PC-3 (cell line): ENCODE data around the gene LBR. TPM values are rescaled to one million over a fixed set of nuclear protein-coding genes. Genes with fewer than 3 reads are reported as not detected.
A peak's percentile ranks its signal among the peaks of the same experiment; 100 is the strongest.

Source experiments
- ATAC-seq: fragments of 200-7000 bp; cut with Tn5 transposase; 2 replicates; pipeline ENCODE4 v1.9.1; 2020; ENCODE audit warnings: mild to moderate bottlenecking, moderate library complexity
- BruUV-seq: library from RNA; stranded (reverse); fragments of 400-500 nt; replicated peaks from 2 replicates; lab custom pipeline; 2021; lab: Mats Ljungman, UMichigan
- CTCF ChIA-PET: fragments of 300-600 bp; sonication (Branson Sonifier 250); formaldehyde crosslinking; loops from one replicate; lab custom pipeline; 2022; ENCODE audit warnings: antibody characterized with exemption; lab: Charles Lee
- POLR2A ChIA-PET: fragments of 300-600 bp; sonication (Branson Sonifier 250); formaldehyde crosslinking; loops from one replicate; lab custom pipeline; 2022; ENCODE audit warnings: antibody characterized with exemption; ENCODE audit not compliant: unreplicated experiment; lab: Charles Lee
- DNase-seq: peaks from one replicate; pipeline ENCODE4 v3.0.0-alpha.2; 2015
- H2AFZ ChIP-seq: fragments of 300-600 bp; sonication (generic); 2 replicates; pipeline ENCODE4 v1.6.0; 2016; ENCODE audit warnings: antibody characterized with exemption, low read length
- H3F3A ChIP-seq: fragments of 300-600 bp; sonication (generic); one replicate; pipeline ENCODE4 v1.6.0; 2017; ENCODE audit warnings: antibody characterized with exemption, low read length, control low read depth, mild to moderate bottlenecking; ENCODE audit not compliant: unreplicated experiment
- H3K27ac ChIP-seq: fragments of 300-600 bp; sonication (generic); 2 replicates; pipeline ENCODE4 v1.5.1; 2016; ENCODE audit warnings: mild to moderate bottlenecking, low read length
- H3K27me3 ChIP-seq: fragments of 300-600 bp; sonication (generic); 2 replicates; pipeline ENCODE4 v1.6.1; 2016; ENCODE audit warnings: low read length, mixed read lengths
- H3K36me3 ChIP-seq: fragments of 300-600 bp; sonication (generic); 2 replicates; pipeline ENCODE4 v1.6.1; 2016; ENCODE audit warnings: low read depth, mixed run types, low read length, mixed read lengths
- H3K4me1 ChIP-seq: fragments of 300-600 bp; sonication (generic); 2 replicates; pipeline ENCODE4 v1.5.1; 2016; ENCODE audit warnings: low read length; ENCODE audit not compliant: insufficient read depth
- H3K4me2 ChIP-seq: fragments of 300-600 bp; sonication (generic); 2 replicates; pipeline ENCODE4 v1.6.0; 2016; ENCODE audit warnings: low read length
- H3K4me3 ChIP-seq: fragments of 300-600 bp; sonication (generic); 2 replicates; pipeline ENCODE4 v1.5.1; 2016; ENCODE audit warnings: mild to moderate bottlenecking, low read length, mixed read lengths
- H3K79me2 ChIP-seq: fragments of 300-600 bp; sonication (generic); 2 replicates; pipeline ENCODE4 v1.6.1; 2017; ENCODE audit warnings: low read length, mixed read lengths
- H3K9ac ChIP-seq: fragments of 300-600 bp; sonication (generic); 2 replicates; pipeline ENCODE4 v1.6.0; 2016; ENCODE audit warnings: mild to moderate bottlenecking, low read length
- H3K9me2 ChIP-seq: fragments of 300-600 bp; sonication (generic); replicated peaks from 2 replicates; pipeline ENCODE4 v1.6.1; 2016; ENCODE audit warnings: mixed run types, low read length, mixed read lengths
- H3K9me3 ChIP-seq: fragments of 300-600 bp; sonication (generic); 2 replicates; pipeline ENCODE4 v1.6.1; 2016; ENCODE audit warnings: low read length, mixed read lengths
- H4K20me1 ChIP-seq: fragments of 300-600 bp; sonication (generic); 2 replicates; pipeline ENCODE4 v1.6.1; 2016; ENCODE audit warnings: low read length, mixed read lengths
- EZH2 ChIP-seq: fragments of 300-600 bp; sonication (generic); IDR thresholded peaks from one replicate; pipeline ENCODE4 v1.6.1; 2017; ENCODE audit warnings: antibody characterized with exemption, mild to moderate bottlenecking, low read length; ENCODE audit not compliant: unreplicated experiment
- EZH2phosphoT487 ChIP-seq: fragments of 300-600 bp; sonication (generic); IDR thresholded peaks from 2 replicates; pipeline ENCODE4 v1.6.1; 2018; ENCODE audit warnings: mild to moderate bottlenecking, antibody characterized with exemption, low read length, borderline replicate concordance
- intact Hi-C: fragments of 100-400 bp; cut with micrococcal nuclease; formaldehyde crosslinking; loops from 2 replicates; pipeline ENCODE4 v1.9.0; 2023
- total RNA-seq: library from RNA; depleted of rRNA; stranded (reverse); fragments of >200 nt; gene quantifications from 2 replicates; pipeline ENCODE4 v1.2.3, GENCODE V29; 2014
- TF ChIP-seq, protein P1 (sequence below): fragments of 300-600 bp; sonication (generic); conservative IDR thresholded peaks from 2 replicates; pipeline ENCODE4 v1.5.1; 2017; ENCODE audit warnings: antibody characterized with exemption, low read depth, mild to moderate bottlenecking, low read length

The LBR gene
- total RNA-seq, 1 experiment from 2014 or later = 35.1 TPM

DNA sequence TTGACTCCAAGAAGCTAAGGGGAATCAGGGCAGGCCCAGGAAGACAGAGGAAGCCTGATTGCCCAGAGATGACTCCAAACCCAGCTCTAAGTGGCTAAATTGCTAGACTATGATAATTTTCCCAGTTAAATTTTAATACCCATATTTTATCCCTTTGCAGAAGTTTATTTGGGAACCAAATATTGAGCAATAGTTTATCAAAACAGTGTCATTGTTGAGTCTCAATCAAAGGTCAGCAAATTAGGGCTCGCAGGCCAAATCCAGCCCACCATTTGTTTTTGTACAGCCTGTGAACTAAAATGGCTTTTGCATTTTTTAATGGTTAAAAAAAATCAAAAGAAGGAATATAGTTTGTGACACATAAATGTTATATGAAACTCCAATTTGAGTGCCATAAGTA lies 47.1 kb downstream of the LBR start:
- no peak overlapping the region for H2AFZ ChIP-seq
- H3K9me3 ChIP-seq = no peaks in the 10 kb centered on the region
- no peaks in the 10 kb centered on the region for H3K27me3 ChIP-seq
- H3K79me2 ChIP-seq = no peaks in the 10 kb centered on the region
- ATAC-seq (no peak), DNase-seq (no peak)
- no peaks in the 10 kb centered on the region for H3K36me3 ChIP-seq
- BruUV-seq = no TSS peak
- H4K20me1 ChIP-seq = no peaks in the 10 kb centered on the region
- no peak overlapping the region for H3K4me2 ChIP-seq
- TF ChIP-seq EZH2 (no peak), EZH2phosphoT487 (no peak)
- TF ChIP-seq, protein P1, sequence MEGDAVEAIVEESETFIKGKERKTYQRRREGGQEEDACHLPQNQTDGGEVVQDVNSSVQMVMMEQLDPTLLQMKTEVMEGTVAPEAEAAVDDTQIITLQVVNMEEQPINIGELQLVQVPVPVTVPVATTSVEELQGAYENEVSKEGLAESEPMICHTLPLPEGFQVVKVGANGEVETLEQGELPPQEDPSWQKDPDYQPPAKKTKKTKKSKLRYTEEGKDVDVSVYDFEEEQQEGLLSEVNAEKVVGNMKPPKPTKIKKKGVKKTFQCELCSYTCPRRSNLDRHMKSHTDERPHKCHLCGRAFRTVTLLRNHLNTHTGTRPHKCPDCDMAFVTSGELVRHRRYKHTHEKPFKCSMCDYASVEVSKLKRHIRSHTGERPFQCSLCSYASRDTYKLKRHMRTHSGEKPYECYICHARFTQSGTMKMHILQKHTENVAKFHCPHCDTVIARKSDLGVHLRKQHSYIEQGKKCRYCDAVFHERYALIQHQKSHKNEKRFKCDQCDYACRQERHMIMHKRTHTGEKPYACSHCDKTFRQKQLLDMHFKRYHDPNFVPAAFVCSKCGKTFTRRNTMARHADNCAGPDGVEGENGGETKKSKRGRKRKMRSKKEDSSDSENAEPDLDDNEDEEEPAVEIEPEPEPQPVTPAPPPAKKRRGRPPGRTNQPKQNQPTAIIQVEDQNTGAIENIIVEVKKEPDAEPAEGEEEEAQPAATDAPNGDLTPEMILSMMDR = no peak
- H3K27ac ChIP-seq = no peak overlapping the region
- no peak overlapping the region for H3K4me3 ChIP-seq
- H3K9ac ChIP-seq = no peak overlapping the region
- no peaks in the 10 kb centered on the region for H3K4me1 ChIP-seq
- no peaks in the 10 kb centered on the region for H3F3A ChIP-seq
- CTCF ChIA-PET = no interaction called here
- POLR2A ChIA-PET = no interaction called here
- H3K9me2 ChIP-seq = no peaks in the 10 kb centered on the region
- intact Hi-C loops = no loop called here

DNA sequence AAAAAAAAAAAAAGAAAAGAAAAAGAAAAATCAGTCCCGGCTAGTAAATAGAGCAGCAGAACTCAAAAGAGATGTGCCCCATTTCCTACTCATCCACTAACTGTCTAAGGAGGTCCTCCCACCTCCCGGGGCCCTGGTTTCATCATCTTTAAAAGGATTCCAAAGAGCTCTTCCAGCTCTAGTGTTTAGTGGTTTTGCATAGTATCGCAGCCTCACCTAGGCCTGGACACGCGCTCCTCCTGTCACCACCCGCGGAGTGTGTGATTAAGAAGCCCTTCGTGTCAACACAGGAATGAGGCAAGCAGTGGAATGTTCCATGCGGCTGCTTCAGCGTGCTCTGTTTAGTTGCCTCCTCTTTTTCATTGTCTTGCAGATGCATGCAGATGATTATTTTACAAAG lies 49.0 kb downstream of the LBR start:
- no peak overlapping the region for H3K4me2 ChIP-seq
- ATAC-seq (no peak), DNase-seq (peak; percentile 15)
- H3K27ac ChIP-seq = no peak overlapping the region
- no peaks in the 10 kb centered on the region for H4K20me1 ChIP-seq
- no peak overlapping the region for H2AFZ ChIP-seq
- no peaks in the 10 kb centered on the region for H3K27me3 ChIP-seq
- H3K9me2 ChIP-seq = no peaks in the 10 kb centered on the region
- no peak overlapping the region for H3K4me3 ChIP-seq
- ChIA-PET CTCF (no interaction called here), POLR2A (interaction anchor here (0.6 to 0.7 kb wide), 3 partner anchors 14 to 181 kb away, joined by 4 read pairs; no protein-coding TSS in a partner anchor)
- no peak for TF ChIP-seq EZH2
- no peak for TF ChIP-seq EZH2phosphoT487
- TF ChIP-seq, protein P1 = no peak
- intact Hi-C loops = no loop called here
- no peak overlapping the region for H3K9ac ChIP-seq
- no peaks in the 10 kb centered on the region for H3K9me3 ChIP-seq
- no peaks in the 10 kb centered on the region for H3K79me2 ChIP-seq
- H3K36me3 ChIP-seq = no peaks in the 10 kb centered on the region
- no peaks in the 10 kb centered on the region for H3K4me1 ChIP-seq
- no peaks in the 10 kb centered on the region for H3F3A ChIP-seq
- BruUV-seq = no TSS peak

DNA sequence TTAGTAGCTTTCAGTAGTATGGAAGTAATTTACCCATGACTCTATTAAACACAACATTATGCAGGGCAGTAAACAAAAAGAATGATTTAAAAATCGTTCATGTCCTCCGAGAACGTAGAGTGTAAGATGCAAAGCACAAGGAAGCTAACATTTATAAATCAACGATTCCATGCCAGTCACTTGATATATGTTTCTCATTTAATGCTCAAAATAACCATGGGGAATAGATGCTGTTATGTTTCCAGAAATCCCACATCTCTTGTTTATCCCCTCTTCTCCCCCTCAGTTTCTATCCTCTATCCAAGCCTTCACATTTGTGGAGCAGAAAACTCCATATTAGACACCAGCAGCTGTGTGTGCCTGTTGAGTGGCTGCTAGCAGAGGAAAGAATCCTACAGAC lies 52.8 kb downstream of the LBR start:
- CTCF ChIA-PET = no interaction called here

More for the DNA sequence above, 52.8 kb downstream of the LBR start:
- Histone ChIP-seq H3K9ac (no peak overlapping the region), H3K9me3 (no peaks in the 10 kb centered on the region), H3K36me3 (no peaks in the 10 kb centered on the region), H4K20me1 (no peaks in the 10 kb centered on the region), H3K4me2 (no peak overlapping the region), H3K4me1 (no peaks in the 10 kb centered on the region), H3K79me2 (no peaks in the 10 kb centered on the region), H3K4me3 (no peak overlapping the region), H3K27ac (no peak overlapping the region), H2AFZ (no peak overlapping the region), H3K27me3 (no peaks in the 10 kb centered on the region), H3K9me2 (no peaks in the 10 kb centered on the region), H3F3A (no peaks in the 10 kb centered on the region)
- no TSS peak for BruUV-seq
- no peak for DNase-seq
- ATAC-seq = no peak
- POLR2A ChIA-PET = interaction anchor here (0.6 kb wide), 1 partner anchor 810 kb away, joined by 3 read pairs; no protein-coding TSS in a partner anchor
- TF ChIP-seq EZH2 = no peak
- TF ChIP-seq, protein P1 = no peak
- TF ChIP-seq EZH2phosphoT487 = no peak
- intact Hi-C loops = no loop called here
